Keratinocyte (primary cell): ENCODE results near the gene ZNF646.

ENCODE experiments used
- EZH2 ChIP-seq: IDR thresholded peaks from one replicate; pipeline ENCODE4 v1.6.1; 2012; ENCODE audit warnings: inconsistent platforms, mild to moderate bottlenecking, low read length, moderate library complexity
- TF ChIP-seq, protein P1 (sequence below), 3 experiments: IDR thresholded peaks in 1 of 3; conservative IDR thresholded peaks in 1 of 3; optimal IDR thresholded peaks in 1 of 3; 2 replicates in 2 of 3; 3 replicates in 1 of 3; pipeline versions ENCODE3 to v1.5.1; 2011; ENCODE audit warnings: low read length in 3 of 3, mild to moderate bottlenecking in 3 of 3, moderate library complexity in 2 of 3, control low read depth in 1 of 3, inconsistent platforms in 1 of 3; ENCODE audit not compliant: insufficient read depth in 2 of 3; ENCODE audit errors: extremely low read depth in 1 of 3

DNA sequence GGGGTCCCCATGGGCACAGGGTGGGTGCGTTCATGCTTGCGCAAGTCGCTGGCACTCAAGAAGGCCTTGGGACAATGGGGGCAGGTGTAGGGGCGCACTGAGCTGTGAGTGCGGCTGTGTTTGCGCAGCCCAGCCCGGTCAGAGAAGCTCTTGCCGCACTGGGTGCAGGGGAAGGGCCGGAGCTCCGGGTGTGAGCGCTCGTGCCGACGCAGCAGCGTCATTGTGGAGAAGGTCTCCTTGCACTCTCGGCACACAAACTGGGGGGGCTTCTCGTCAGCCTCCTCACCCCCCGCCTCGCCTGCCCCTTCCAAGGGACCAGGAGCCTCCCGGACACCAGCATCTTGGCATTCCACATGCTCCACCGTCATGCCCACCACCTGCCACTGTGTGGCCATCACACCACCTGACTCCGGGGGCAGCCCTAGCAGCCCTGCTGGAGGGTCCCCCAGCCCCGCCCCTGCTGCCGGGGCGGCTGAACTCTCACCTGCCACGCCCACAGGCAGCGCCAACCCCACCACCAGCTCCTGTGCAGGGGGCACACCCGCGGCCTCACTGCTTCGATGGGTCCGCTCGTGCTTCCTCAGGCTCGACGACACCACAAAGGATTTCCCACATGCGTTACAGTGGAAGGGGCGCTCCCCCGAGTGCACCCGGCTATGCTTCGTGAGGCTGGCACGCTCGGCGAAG lies 13.0 kb upstream of the ZNF646 start:
- TF ChIP-seq, protein P1, sequence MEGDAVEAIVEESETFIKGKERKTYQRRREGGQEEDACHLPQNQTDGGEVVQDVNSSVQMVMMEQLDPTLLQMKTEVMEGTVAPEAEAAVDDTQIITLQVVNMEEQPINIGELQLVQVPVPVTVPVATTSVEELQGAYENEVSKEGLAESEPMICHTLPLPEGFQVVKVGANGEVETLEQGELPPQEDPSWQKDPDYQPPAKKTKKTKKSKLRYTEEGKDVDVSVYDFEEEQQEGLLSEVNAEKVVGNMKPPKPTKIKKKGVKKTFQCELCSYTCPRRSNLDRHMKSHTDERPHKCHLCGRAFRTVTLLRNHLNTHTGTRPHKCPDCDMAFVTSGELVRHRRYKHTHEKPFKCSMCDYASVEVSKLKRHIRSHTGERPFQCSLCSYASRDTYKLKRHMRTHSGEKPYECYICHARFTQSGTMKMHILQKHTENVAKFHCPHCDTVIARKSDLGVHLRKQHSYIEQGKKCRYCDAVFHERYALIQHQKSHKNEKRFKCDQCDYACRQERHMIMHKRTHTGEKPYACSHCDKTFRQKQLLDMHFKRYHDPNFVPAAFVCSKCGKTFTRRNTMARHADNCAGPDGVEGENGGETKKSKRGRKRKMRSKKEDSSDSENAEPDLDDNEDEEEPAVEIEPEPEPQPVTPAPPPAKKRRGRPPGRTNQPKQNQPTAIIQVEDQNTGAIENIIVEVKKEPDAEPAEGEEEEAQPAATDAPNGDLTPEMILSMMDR (optimal IDR thresholded peaks at IDR 0.05 in 1 of 3, IDR thresholded peaks at IDR 0.05 in 1 of 3, conservative IDR thresholded peaks at IDR 0.05 in 1 of 3; ENCODE audit: extremely low read depth in 1 of 3, insufficient read depth in 2 of 3, low read length in 3 of 3), result no peak
- no peak for TF ChIP-seq EZH2
